ENCODE data around the gene LRIG2.
"Not testable (repeated sequence)": the region's sequence is repeated elsewhere in the genome, so short reads cannot be mapped to it uniquely, and the experiment has no call there.

Gene LRIG2, protein sequence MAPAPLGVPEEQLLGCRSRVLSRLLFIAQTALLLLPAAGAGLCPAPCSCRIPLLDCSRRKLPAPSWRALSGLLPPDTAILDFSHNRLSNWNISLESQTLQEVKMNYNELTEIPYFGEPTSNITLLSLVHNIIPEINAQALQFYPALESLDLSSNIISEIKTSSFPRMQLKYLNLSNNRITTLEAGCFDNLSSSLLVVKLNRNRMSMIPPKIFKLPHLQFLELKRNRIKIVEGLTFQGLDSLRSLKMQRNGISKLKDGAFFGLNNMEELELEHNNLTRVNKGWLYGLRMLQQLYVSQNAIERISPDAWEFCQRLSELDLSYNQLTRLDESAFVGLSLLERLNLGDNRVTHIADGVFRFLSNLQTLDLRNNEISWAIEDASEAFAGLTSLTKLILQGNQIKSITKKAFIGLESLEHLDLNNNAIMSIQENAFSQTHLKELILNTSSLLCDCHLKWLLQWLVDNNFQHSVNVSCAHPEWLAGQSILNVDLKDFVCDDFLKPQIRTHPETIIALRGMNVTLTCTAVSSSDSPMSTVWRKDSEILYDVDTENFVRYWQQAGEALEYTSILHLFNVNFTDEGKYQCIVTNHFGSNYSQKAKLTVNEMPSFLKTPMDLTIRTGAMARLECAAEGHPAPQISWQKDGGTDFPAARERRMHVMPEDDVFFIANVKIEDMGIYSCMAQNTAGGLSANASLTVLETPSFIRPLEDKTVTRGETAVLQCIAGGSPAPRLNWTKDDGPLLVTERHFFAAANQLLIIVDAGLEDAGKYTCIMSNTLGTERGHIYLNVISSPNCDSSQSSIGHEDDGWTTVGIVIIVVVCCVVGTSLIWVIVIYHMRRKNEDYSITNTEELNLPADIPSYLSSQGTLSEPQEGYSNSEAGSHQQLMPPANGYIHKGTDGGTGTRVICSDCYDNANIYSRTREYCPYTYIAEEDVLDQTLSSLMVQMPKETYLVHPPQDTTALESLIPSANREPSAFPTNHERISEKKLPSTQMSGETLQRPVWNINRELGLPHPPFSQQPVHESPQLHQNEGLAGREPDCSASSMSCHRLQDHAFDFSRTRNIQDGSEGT

DNA sequence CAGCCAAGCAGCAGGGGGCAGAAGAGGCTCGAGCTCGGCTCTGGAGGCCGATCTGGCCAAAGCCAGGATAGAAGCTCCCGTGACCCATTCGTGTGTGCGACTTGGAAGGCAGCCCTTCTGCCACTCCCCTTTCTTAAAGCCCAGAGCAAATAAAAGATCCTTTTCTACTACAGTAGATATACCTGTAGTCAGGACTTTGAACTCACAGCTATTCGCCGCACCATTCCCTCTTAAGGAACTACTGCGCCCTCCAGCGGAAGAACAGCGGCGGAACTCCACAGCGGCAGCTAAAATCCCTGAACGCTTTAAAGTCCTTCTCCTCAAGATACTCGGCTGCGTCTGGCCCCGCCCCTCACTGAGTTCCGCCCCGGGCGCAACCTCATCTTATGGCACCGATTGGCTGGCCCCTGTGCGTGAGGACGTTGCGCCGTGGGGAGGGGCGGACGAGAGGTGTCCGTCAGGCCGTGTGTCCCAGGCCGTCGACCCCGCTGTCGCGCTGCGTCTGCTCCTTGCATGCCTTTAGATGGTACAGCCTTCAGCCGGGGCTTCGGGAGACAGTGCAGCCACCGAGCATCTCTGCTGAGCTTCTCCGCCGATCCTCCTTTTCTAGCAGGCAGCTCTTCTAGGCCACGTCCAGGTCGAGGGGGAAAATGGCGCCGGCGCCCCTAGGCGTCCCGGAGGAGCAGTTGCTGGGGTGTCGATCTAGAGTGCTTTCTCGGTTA lies at the start of gene LRIG2:
LRIG2 (plus strand) TSS at position 442 of the 722 bp plus-strand sequence; CDS start at position 651, 209 bp downstream.
- peak; percentile 91 for DNase-seq (ENCODE audit: low read depth in 2 of 2)

DNA sequence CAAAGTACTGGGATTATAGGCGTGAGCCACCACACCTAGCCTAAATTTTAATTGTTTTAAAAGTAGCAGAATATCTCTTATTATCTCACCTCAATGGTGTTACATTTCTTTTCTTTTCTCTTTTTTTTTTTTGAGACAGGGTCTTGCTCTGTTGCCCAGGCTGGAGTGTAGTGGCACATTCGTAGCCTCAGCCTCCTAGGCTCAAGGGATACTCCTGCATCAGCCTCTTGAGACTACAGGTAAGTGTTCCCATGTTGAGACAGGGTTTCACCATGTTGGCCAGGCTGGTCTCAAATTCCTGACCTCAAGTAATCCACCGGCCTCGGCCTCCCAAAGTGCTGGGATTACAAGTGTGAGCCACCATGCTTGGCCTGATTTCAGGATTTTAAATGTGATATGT lies 49.7 kb upstream of the LRIG2 start:
- not testable (repeated sequence) for DNase-seq (ENCODE audit: low read depth in 2 of 2)

DNA sequence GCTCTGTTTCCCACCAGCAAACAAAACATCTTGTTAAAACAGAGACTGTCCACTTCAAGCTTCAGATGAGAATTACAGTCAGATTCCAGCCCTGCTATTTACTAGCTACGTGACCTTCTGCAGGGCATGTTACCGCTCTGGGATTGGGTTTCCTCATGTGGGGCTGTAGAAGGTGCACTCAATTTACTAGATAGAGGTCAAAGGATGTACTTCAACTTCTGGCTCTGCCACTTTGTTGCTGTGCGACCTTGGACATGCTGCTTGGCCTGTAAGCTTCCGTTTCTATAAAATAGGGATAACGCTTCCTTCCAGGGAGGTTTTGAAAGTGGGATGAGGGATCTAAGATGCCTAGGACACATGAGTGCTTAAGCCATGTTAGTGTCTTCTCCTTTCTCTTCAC lies 46.0 kb upstream of the LRIG2 start:
- no peak for DNase-seq (ENCODE audit: low read depth in 2 of 2)

DNA sequence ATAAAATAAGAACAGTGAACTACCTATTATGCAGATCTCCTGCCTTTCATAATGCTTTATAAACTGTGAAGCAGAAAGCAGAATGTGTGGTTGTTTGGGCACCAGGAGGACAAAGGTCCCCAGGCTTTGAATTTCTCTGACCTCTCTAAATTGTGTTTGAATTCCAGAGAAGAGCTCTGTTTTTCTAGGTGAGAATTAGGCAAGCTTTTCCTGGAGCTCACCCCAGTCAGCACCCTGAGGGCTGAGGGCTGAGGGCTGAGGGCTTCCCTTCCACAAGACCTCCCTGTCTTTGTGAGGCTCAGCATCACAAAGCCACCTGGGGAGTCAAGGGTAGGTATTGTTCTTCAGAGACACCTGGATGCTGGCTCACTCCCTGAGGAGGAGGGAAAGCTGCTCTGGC lies 45.5 kb upstream of the LRIG2 start:
- DNase-seq (ENCODE audit: low read depth in 2 of 2): no peak

DNA sequence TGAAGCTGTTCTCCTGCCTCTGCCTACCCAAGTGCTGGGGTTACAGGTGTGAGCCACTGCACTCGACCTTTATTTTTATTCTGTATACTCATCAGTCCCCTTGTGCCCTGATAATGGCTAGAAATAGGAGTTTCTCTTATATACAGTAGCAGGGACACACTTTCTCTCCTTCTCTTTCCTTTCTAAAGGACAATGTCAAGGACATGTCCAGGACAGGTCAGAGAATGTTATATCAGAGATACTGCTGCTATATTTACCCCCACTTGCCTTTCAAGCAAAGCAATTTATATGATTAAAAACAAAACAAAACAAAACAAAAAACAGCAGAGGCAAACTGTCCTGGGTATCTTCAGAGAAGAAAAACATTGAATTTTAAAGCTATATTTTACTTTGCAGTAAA lies 43.2 kb upstream of the LRIG2 start:
- no peak for DNase-seq (ENCODE audit: low read depth in 2 of 2)

DNA sequence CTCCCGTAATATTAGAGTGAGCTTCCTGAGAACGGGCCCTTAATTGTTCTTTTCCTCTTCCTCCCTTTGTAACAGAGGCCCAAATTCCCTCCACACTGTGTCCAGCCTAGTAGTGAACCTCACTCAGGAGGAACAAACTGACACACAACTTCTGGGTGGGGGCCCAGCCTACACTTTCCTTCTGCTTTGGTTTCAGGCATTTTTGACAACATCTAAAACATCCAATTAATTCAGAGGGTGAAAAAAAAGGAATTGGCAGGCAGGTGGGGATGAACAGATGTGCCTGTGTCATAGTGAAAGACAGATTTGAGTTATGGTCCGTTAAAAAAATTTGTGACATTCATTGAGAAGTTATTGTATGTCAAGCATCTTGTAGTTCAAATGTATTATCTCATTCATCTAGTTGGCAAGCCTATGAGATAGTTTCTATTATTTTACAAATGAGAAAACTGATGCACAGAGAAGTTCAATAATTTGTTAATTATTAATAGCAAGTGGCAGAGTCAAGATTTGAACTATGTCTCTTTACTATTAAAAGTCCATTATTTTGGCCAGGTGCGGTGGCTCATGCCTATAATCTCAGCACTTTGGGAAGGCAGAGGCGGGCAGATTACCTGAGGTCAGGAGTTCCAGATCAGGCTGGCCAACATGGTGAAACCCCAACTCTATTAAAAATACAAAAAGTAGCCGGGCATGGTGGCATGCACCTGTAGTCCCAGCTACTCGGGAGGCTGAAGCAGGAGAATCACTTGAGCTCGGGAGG lies 41.6 kb upstream of the LRIG2 start:
- no peak for DNase-seq (ENCODE audit: low read depth in 2 of 2)

DNA sequence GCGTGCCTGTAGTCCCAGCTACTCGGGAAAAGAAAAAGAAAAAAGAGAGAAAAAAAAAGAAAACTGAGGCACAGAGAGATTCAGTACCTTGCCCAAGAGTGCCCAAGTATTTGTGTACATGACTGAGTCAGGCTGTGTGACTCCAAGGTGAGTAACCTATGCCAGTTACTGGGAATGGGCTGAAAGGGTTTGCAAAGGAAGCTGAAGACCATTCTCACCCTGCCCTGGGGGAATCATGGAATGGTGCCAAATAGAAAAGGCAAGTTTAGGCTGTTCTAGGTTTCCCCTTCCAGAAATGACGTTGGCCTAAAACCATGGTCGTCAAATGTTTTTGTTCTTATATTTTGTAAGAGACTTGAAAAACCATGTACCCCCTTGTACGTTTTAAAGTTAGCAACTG lies 37.9 kb upstream of the LRIG2 start:
- no peak for DNase-seq (ENCODE audit: low read depth in 2 of 2)

DNA sequence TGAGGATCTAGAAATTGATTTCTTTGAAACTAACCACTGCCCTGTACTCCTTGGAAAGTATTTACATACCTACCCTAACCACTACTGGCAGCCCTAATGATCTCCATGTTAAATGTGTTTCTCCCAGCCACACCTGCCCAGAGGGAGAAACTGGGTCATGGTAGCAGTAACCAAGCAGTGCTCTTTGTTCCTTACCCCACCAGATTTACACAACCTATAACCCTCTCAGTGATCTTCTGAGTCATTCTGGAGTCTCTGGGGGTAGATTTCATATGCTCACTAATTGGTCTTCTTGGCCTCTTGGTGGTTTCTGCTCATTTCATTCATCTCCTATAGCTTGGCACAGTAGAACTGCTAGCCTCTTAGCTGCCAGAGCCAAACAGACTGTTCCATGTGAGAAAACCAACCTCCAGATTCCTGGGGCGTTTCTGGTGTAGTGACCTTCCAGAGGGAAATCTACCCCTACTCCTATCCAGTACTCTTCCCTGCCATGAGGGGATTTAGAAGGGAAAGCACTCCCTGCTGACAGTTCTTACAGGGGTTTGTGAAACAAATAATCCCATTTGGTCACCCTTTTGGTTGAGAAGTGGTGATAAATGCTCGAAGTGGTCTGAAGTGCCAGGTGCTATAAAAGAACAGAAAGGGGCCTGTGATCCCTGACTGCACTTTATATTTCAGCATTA lies 36.2 kb upstream of the LRIG2 start:
- no peak for DNase-seq (ENCODE audit: low read depth in 2 of 2)

DNA sequence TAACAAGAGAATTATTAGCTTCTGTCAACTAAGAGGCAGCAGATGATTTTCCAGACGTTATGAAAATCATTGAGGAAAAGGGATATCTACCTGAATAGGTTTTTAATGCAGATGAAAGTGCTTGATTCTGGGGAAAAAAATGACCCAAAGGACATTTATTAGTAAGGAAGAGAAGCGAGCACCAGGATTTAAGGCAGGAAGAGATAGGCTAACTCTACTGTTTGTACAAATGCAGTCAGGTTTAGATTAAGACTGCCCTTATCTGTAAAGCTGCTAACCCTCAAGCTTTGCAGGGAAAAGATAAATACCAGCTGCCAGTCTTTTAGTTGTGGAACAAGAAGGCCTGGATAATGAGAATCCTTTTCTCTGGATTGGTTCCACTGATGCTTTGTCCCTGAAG lies 33.0 kb upstream of the LRIG2 start:
- no peak for DNase-seq (ENCODE audit: low read depth in 2 of 2)

DNA sequence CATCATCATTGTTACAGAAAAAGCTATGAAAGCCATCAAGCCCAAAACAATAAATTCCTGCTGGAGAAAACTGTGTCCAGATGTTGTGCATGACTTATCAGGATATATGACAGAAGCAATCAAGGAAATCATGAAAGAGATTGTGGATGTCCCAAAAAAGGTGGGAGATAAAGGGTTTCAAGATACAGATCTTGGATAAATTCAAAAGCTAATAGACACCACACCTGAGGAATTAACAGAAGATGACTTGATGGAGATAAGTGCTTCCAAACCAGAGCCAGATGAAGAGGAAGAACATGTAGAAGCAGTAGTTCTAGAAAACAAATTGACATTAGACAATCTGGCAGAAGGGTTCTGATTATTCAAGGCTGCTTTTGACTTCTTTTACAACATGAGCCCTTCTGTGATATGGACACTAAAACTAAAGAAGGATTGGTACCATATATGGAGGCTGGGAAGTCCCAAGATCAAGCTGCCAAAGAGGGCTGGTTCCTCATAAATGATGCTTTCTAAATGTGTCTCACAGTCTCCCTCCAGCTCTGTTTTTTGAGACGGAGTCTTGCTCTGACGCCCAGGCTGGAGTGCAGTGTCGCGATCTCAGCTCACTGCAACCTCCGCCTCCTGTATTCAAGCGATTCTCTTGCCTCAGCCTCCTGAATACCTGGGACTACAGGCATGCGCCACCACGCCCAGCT lies 32.1 kb upstream of the LRIG2 start:
- DNase-seq (ENCODE audit: low read depth in 2 of 2): no peak

DNA sequence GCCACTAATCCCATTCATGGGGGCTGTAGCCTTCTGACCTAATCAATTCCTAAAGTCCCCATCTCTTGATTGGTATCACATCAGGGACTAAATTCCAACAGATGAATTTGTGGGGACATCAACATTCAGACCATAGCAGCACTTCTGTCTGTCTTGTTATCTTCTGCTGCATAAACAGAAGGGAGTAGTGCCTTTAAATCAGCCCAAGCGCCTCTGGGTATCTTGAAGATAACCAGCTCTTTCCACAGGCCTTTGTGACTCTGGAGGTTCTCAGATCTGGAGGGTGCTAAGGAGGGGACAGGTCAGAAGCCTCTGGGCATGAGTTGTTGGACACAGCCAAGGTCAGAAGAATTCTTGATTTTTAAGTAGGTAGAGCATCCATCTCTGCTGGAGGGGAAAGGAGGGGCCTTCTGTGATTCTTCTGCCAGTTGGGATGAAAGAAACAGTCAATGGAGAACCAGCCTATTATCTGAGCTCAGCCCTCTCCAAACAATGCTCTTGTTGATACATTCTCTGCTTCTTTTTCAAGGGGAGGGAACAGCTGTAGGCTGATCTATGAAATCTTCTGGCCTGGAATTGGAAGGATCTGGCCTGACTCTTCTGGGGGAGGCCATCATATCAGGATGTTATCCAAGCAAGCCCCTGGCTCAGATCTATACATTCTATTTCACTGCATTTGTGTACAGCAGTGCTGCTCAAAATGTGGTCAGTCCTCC lies 31.3 kb upstream of the LRIG2 start:
- no peak for DNase-seq (ENCODE audit: low read depth in 2 of 2)

DNA sequence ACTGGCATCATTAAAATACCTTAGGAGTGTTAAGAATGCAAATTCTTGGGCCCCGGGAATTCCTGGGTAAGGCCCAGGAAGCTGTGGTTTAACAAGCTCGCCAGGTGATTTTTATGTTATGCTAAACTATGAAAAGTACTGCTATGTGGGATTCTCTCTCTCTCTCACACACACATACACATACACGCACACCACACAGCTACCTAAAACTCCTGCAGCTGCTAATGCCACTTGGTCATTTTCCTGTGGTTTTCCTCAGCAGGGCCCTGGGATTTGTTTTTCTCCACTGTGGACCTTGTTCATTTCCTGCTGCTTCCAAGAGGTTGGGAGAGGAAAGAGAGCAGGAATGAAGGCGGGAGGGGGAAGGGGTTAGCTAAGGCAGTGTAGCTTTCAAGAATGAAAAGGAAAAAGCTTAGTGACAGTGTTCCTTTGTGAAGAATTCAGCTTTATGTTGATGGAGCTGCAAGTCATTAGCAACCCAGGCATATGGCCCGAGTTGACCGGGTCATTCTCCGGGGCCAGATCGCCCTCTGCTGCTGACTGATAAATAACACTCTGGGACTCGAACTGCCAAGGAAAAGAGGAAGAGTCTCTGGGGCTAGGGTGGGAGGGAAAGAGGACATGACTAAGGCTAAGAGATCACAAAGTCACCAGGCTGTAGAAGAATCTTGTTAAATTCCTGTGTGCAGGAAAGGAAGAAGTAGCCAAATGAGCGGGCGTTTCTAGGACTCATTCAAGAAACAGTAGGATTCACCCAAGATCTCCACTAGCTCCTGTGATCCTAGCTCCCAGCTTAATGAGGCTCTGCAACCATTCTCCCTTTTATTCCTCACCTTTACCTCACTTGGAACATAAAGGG lies 30.5 kb upstream of the LRIG2 start:
- DNase-seq (ENCODE audit: low read depth in 2 of 2): peak; percentile 60 to 62

DNA sequence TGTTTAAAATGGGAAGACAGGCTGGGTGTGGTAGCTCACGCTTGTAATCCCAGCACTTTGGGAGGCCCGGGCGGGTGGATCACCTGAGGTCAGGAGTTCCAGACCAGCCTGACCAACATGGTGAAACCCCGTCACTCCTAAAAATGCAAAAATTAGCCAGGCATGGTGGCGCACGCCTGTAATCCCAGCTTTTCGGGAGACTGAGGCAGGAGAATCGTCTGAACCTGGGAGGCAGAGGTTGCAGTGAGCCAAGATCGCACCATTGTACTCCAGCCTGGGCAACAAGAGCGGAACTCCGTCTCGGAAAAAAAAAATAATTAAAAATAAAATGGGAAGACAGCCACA lies 29.9 kb upstream of the LRIG2 start:
- DNase-seq (ENCODE audit: low read depth in 2 of 2): not testable (repeated sequence)

DNA sequence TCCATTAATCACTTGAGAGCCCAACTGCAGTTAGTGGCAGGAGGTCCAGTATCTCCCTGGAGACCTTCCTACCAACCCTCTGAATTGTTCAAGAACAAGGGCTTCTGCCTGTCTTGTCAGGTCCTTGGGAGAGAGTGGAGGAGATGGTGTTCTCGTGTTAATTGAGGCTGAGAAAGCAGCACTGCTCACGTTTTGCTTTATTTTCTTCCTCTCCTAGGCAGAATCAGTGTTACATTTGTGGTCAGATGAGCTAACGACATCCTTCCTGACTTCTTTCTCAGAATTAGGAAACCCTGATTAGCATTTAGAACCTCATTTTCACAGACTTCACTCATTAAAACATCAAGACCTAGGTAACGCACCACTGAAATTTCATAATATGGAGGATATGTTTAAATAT lies 26.4 kb upstream of the LRIG2 start:
- no peak for DNase-seq (ENCODE audit: low read depth in 2 of 2)

DNA sequence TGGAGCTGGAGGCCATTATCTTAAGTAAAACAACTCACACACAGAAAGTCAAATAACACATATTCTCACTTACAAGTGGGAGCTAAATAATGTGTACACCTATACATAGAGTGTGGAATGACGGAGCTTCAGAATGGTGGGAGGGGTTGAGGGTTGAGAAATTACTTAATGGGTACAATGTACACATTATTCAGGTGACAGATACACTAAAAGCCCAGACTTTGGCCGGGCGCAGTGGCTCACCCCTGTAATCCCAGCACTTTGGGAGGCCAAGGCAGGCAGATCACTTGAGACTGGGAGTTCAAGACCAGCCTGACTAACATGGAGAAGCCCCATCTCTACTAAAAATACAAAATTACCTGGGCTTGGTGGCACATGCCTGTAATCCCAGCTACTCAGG lies 24.9 kb upstream of the LRIG2 start:
- no peak for DNase-seq (ENCODE audit: low read depth in 2 of 2)

DNA sequence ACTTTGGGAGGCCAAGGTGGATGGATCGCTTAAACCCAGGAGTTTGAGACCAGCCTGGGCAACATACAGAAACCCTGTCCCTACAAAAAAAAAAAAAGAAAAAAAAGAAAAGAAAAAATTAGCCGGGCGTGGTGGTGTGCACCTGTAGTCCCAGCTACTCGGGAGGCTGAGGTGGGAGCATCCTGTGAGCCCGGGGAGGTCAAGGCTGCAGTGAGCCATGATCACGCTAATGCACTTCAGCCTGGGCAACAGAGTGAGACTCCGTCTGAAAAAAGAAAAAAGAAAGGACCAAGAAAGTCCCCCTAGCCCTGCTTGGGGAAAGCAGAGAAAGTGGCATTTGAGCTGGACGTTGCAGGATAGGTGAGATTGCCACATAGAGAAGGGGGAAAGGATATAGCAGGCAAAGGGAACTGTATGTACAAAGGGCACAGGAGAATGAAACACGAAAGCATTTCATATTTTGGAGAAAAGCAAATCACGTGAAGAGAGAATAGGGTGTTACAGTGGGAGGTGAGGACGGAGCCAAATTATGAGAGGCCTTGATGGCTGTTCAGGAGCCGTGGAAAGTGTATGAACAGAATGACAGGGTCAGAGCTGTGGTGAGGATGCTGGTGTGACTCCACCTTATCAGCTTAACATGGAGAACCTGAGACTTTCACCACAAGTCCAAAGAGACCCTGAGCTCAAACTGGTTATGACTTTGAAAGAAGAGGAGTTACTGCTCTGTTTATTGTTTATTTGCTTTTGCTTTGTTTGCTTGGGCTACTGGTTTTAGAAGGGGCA lies 19.5 kb upstream of the LRIG2 start:
- no peak for DNase-seq (ENCODE audit: low read depth in 2 of 2)

DNA sequence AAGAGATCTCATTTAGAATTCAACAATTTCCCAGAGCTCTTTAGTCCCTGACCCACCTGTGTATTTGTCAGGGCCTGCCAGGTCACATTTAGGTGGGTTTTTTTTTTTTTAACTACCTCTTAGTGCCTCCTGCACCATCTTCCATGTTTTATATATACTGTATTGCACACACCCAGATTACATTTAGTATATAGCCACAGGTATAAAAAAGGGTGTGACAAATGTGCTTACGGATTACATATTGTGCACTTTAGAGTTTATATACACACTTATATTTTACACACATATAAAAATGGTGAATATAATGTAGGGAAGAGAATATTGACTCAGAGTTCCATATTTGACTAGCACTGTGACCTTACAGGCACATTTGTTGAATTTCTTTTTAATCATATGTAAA lies 17.4 kb upstream of the LRIG2 start:
- no peak for DNase-seq (ENCODE audit: low read depth in 2 of 2)

DNA sequence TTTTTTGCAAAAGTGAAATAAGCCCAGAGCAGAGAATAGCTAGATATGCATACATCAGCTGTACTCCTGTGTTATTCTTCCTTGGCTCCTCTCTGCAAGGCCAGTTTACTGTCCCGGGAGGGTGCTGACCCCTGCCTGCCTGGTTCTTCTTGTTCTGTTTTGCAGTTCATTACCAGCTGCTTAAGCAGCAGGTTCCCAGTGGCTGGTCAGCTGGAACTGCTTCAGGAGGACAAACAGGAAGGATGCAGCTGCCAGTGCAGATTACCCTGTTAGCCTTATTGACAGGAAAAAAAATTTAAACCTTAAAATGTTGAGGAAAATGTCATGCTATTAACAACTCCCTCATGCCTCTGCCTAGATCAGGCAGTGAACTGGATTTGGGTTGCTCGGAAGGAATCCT lies 16.0 kb upstream of the LRIG2 start:
- no peak for DNase-seq (ENCODE audit: low read depth in 2 of 2)
